SU-DHL-6 (cell line): ENCODE results near the gene CLCA2.

Experiments used
- H2AFZ ChIP-seq: fragments of 200-600 bp; sonication (generic); 2 replicates; pipeline ENCODE4 v1.6.1; 2014; ENCODE audit warnings: low read depth, mild to moderate bottlenecking, moderate library complexity, mixed read lengths, antibody characterized with exemption, low read length; ENCODE audit not compliant: severe bottlenecking
- H3F3A ChIP-seq: fragments of 200-600 bp; shearing (Covaris generic); 2 replicates; pipeline ENCODE4 v1.6.0; 2016; ENCODE audit warnings: antibody characterized with exemption, mild to moderate bottlenecking; ENCODE audit not compliant: insufficient read depth
- H3K27ac ChIP-seq: fragments of 200-600 bp; sonication (generic); 2 replicates; pipeline ENCODE4 v1.5.1; 2016; ENCODE audit warnings: low read depth, mild to moderate bottlenecking, low read length, moderate library complexity, mixed read lengths
- H3K27me3 ChIP-seq: fragments of 200-600 bp; sonication (generic), shearing (Covaris generic); 2 replicates; pipeline ENCODE4 v1.6.0; 2014; ENCODE audit warnings: mild to moderate bottlenecking, low read length
- H3K36me3 ChIP-seq: fragments of 200-600 bp; sonication (generic); 2 replicates; pipeline ENCODE4 v1.6.1; 2014; ENCODE audit warnings: mild to moderate bottlenecking, low read length, mixed read lengths
- H3K4me2 ChIP-seq: fragments of 300-600, 200-600 bp; shearing (Covaris generic), sonication (generic); 2 replicates; pipeline ENCODE4 v1.6.0; 2014; ENCODE audit warnings: low read length, low read depth, mild to moderate bottlenecking; ENCODE audit not compliant: poor library complexity, severe bottlenecking
- H3K4me3 ChIP-seq: fragments of 200-600 bp; sonication (generic); 2 replicates; pipeline ENCODE4 v1.5.1; 2014; ENCODE audit warnings: antibody characterized with exemption, low read length, mild to moderate bottlenecking, mixed read lengths; ENCODE audit not compliant: insufficient read depth, poor library complexity, severe bottlenecking
- H3K79me2 ChIP-seq: fragments of 200-600 bp; sonication (generic); 2 replicates; pipeline ENCODE4 v1.6.1; 2014; ENCODE audit warnings: mild to moderate bottlenecking, low read length, moderate library complexity; ENCODE audit not compliant: insufficient read depth
- H3K9ac ChIP-seq: fragments of 200-600 bp; sonication (generic); 2 replicates; pipeline ENCODE4 v1.7.0; 2014; ENCODE audit warnings: mild to moderate bottlenecking, low read length
- H3K9me2 ChIP-seq: fragments of 200-600 bp; sonication (generic); replicated peaks from 2 replicates; pipeline ENCODE4 v1.6.1; 2014; ENCODE audit warnings: low read length; ENCODE audit not compliant: insufficient read depth
- H3K9me3 ChIP-seq: fragments of 200-600 bp; sonication (generic); 2 replicates; pipeline ENCODE4 v1.6.1; 2014; ENCODE audit warnings: low read length, mixed read lengths; ENCODE audit not compliant: insufficient read depth
- H4K20me1 ChIP-seq: fragments of 200-600 bp; sonication (generic); 2 replicates; pipeline ENCODE4 v1.6.1; 2014; ENCODE audit warnings: low read depth, mild to moderate bottlenecking, antibody characterized with exemption, low read length, moderate library complexity, mixed read lengths
- EZH2phosphoT487 ChIP-seq: fragments of 200-600 bp; sonication (generic), shearing (Covaris generic); conservative IDR thresholded peaks from 2 replicates; pipeline ENCODE4 v1.6.1; 2018; ENCODE audit warnings: mild to moderate bottlenecking, antibody characterized with exemption, low read length, moderate library complexity, mixed read lengths
- TF ChIP-seq, protein P1 (sequence below): fragments of 200-600 bp; sonication (generic); IDR thresholded peaks from one replicate; pipeline ENCODE4 v1.5.1; 2017; ENCODE audit warnings: antibody characterized with exemption, mild to moderate bottlenecking, low read length, moderate library complexity; ENCODE audit not compliant: insufficient read depth, poor library complexity, severe bottlenecking

The CLCA2 gene

DNA sequence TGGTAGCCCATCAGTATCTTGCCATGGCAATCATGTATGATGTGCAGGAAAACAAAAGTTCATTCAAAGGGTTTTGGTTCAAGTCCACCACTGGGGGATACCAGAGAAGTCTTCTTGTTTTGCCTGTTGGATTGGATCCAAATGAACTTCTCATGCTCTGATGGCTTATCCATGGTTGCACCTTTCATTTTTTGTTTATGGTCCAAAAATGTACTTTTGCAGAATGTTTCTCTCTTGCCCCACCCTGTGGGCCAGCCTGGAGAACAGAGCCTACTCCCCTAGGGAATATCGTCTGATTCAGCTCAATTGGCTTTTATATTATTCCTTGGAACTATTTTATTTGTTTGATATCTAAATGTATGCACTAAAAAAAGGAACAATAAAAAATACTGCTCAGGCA, 24.7 kb downstream of the CLCA2 start:
- H3K9me3 ChIP-seq = no peaks in the 10 kb centered on the region
- no peaks in the 10 kb centered on the region for H4K20me1 ChIP-seq
- H3K36me3 ChIP-seq = no peaks in the 10 kb centered on the region
- H3K4me2 ChIP-seq = no peak overlapping the region
- no peaks in the 10 kb centered on the region for H3K9me2 ChIP-seq
- TF ChIP-seq, protein P1, sequence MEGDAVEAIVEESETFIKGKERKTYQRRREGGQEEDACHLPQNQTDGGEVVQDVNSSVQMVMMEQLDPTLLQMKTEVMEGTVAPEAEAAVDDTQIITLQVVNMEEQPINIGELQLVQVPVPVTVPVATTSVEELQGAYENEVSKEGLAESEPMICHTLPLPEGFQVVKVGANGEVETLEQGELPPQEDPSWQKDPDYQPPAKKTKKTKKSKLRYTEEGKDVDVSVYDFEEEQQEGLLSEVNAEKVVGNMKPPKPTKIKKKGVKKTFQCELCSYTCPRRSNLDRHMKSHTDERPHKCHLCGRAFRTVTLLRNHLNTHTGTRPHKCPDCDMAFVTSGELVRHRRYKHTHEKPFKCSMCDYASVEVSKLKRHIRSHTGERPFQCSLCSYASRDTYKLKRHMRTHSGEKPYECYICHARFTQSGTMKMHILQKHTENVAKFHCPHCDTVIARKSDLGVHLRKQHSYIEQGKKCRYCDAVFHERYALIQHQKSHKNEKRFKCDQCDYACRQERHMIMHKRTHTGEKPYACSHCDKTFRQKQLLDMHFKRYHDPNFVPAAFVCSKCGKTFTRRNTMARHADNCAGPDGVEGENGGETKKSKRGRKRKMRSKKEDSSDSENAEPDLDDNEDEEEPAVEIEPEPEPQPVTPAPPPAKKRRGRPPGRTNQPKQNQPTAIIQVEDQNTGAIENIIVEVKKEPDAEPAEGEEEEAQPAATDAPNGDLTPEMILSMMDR = no peak
- no peak for TF ChIP-seq EZH2phosphoT487
- H3K9ac ChIP-seq = no peak overlapping the region
- H3K4me3 ChIP-seq = no peak overlapping the region
- H3K27me3 ChIP-seq = no peaks in the 10 kb centered on the region
- no peak overlapping the region for H2AFZ ChIP-seq
- H3K79me2 ChIP-seq = no peaks in the 10 kb centered on the region
- no peak overlapping the region for H3K27ac ChIP-seq
- H3F3A ChIP-seq = no peaks in the 10 kb centered on the region

- Histone ChIP-seq H3K9ac (no peak overlapping the region), H3K9me3 (no peaks in the 10 kb centered on the region), H3K79me2 (no peaks in the 10 kb centered on the region), H2AFZ (no peak overlapping the region), H3K27me3 (no peaks in the 10 kb centered on the region), H4K20me1 (no peaks in the 10 kb centered on the region), H3K27ac (no peak overlapping the region), H3F3A (no peaks in the 10 kb centered on the region), H3K36me3 (no peaks in the 10 kb centered on the region), H3K4me3 (no peak overlapping the region), H3K4me2 (no peak overlapping the region), H3K9me2 (no peaks in the 10 kb centered on the region)
- TF ChIP-seq EZH2phosphoT487 = no peak
- TF ChIP-seq, protein P1 = no peak
Measured at GRCh38 chr1:86449103-86449502, 25.1 kb downstream of the CLCA2 start.

GRCh38 chr1:86450847-86451246, 26.9 kb downstream of the CLCA2 start:
- Histone ChIP-seq H3K36me3 (no peaks in the 10 kb centered on the region), H3K4me3 (no peak overlapping the region), H3F3A (no peaks in the 10 kb centered on the region), H3K27me3 (no peaks in the 10 kb centered on the region), H3K9me2 (no peaks in the 10 kb centered on the region), H3K79me2 (no peaks in the 10 kb centered on the region), H2AFZ (no peak overlapping the region), H3K27ac (no peak overlapping the region), H3K4me2 (no peak overlapping the region), H3K9ac (no peak overlapping the region), H4K20me1 (no peaks in the 10 kb centered on the region), H3K9me3 (no peaks in the 10 kb centered on the region)
- no peak for TF ChIP-seq EZH2phosphoT487
- TF ChIP-seq, protein P1 = no peak
